ENCODE results near the gene GRN. TPM values are rescaled to one million over a fixed set of nuclear protein-coding genes. Genes with fewer than 3 reads are reported as not detected.

Gene GRN
- total and polyA plus RNA-seq, 7 donors, result 30.8 to 61.0 (median 44.4) TPM

DNA sequence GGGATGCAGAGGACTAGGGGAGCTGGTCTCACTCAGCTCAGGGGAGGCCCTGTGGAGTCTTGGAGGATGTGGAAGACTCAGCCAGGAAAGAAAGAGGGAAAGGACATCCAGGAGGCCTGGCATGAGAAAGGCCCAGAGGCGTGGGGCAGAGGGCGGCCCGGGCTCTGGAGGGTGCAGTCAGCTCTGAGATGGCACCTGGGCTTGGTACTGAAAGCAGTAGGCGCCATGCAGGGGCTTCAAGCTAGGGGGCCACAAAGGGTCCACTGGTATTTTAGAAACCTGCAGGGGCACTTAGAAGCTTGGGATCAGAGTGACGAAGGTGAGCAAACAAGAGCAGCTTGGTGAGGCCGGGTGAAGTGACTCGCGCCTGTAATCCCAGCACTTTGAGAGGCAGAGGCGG, 13.0 kb downstream of the GRN start:
- no peak for DNase-seq
- 90 to 92% (median 91%) methylated on average over 9 of the region's 9 CpGs for WGBS, 3 donors
- TF ChIP-seq, protein P1, sequence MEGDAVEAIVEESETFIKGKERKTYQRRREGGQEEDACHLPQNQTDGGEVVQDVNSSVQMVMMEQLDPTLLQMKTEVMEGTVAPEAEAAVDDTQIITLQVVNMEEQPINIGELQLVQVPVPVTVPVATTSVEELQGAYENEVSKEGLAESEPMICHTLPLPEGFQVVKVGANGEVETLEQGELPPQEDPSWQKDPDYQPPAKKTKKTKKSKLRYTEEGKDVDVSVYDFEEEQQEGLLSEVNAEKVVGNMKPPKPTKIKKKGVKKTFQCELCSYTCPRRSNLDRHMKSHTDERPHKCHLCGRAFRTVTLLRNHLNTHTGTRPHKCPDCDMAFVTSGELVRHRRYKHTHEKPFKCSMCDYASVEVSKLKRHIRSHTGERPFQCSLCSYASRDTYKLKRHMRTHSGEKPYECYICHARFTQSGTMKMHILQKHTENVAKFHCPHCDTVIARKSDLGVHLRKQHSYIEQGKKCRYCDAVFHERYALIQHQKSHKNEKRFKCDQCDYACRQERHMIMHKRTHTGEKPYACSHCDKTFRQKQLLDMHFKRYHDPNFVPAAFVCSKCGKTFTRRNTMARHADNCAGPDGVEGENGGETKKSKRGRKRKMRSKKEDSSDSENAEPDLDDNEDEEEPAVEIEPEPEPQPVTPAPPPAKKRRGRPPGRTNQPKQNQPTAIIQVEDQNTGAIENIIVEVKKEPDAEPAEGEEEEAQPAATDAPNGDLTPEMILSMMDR (IDR thresholded peaks at IDR 0.05), result no peak

GRCh38 chr17:44359006-44359405, 13.9 kb downstream of the GRN start:
- Histone ChIP-seq H3K4me3 (no peak overlapping the region), H3K4me1 (peaks cover 4% of the 10 kb centered on the region), H3K9me3 (no peaks in the 10 kb centered on the region), H3K27me3 (ENCODE audit: insufficient read depth in 3 of 3, low read length in 2 of 3) (peaks cover 0 to 11% (median 3%) of the 10 kb centered on the region in 3 donors), H3K27ac (no peak overlapping the region), H3K36me3 (ENCODE audit: insufficient read depth in 1 of 2, low read depth in 1 of 2) (no peaks in the 10 kb centered on the region)
- TF ChIP-seq, protein P1 (IDR thresholded peaks at IDR 0.05), result no peak
- ATAC-seq (no peak), DNase-seq (no peak)
- WGBS, 3 donors, result 67 to 73% (median 69%) methylated on average over 6 of the region's 6 CpGs
- intact Hi-C loops (cut with DNase I), result no loop called here

More for the DNA sequence above, 13.0 kb downstream of the GRN start:
- Histone ChIP-seq H3K9me3 (no peaks in the 10 kb centered on the region), H3K36me3 (ENCODE audit: insufficient read depth in 1 of 2, low read depth in 1 of 2) (no peaks in the 10 kb centered on the region), H3K27me3 (ENCODE audit: insufficient read depth in 3 of 3, low read length in 2 of 3) (peaks cover 0 to 10% (median 1%) of the 10 kb centered on the region in 3 donors), H3K27ac (no peak overlapping the region), H3K4me3 (no peak overlapping the region), H3K4me1 (peaks cover 3% of the 10 kb centered on the region)
- intact Hi-C loops (cut with DNase I), result no loop called here
- ATAC-seq, result no peak

- intact Hi-C loops (cut with DNase I), result no loop called here
- WGBS, 3 donors, result 74 to 80% (median 76%) methylated on average over 12 to 14 of the region's 14 CpGs
- no peak overlapping the region for H3K27ac ChIP-seq
- no peaks in the 10 kb centered on the region for H3K9me3 ChIP-seq
- H3K4me3 ChIP-seq, result no peak overlapping the region
- TF ChIP-seq, protein P1 (IDR thresholded peaks at IDR 0.05), result no peak
- DNase-seq, result no peak
- peaks cover 4% of the 10 kb centered on the region for H3K4me1 ChIP-seq
- ATAC-seq, result no peak
- peaks cover 0 to 11% (median 3%) of the 10 kb centered on the region in 3 donors for H3K27me3 ChIP-seq (ENCODE audit: insufficient read depth in 3 of 3, low read length in 2 of 3)
- H3K36me3 ChIP-seq (ENCODE audit: insufficient read depth in 1 of 2, low read depth in 1 of 2), result no peaks in the 10 kb centered on the region
Measured at GRCh38 chr17:44359458-44360143, 14.5 kb downstream of the GRN start.

- no peak for DNase-seq
- Histone ChIP-seq H3K36me3 (ENCODE audit: insufficient read depth in 1 of 2, low read depth in 1 of 2) (no peaks in the 10 kb centered on the region), H3K27me3 (ENCODE audit: insufficient read depth in 3 of 3, low read length in 2 of 3) (peaks cover 0 to 11% (median 3%) of the 10 kb centered on the region in 3 donors), H3K4me3 (no peak overlapping the region), H3K4me1 (peaks cover 4% of the 10 kb centered on the region), H3K27ac (no peak overlapping the region), H3K9me3 (no peaks in the 10 kb centered on the region)
- TF ChIP-seq, protein P1 (IDR thresholded peaks at IDR 0.05), result no peak
- WGBS, 3 donors, result 58 to 71% (median 63%) methylated on average over 6 of the region's 6 CpGs
- no peak for ATAC-seq
- intact Hi-C loops (cut with DNase I), result no loop called here
Measured at GRCh38 chr17:44360144-44360533, 15.0 kb downstream of the GRN start.

GRCh38 chr17:44360826-44361225, 15.7 kb downstream of the GRN start:
- Histone ChIP-seq H3K27ac (no peak overlapping the region), H3K4me3 (no peak overlapping the region), H3K9me3 (no peaks in the 10 kb centered on the region), H3K36me3 (ENCODE audit: insufficient read depth in 1 of 2, low read depth in 1 of 2) (no peaks in the 10 kb centered on the region), H3K4me1 (peaks cover 4% of the 10 kb centered on the region), H3K27me3 (ENCODE audit: insufficient read depth in 3 of 3, low read length in 2 of 3) (peaks cover 0 to 11% (median 2%) of the 10 kb centered on the region in 3 donors)
- ATAC-seq (no peak), DNase-seq (no peak)
- TF ChIP-seq, protein P1 (IDR thresholded peaks at IDR 0.05), result no peak
- WGBS, 3 donors, result 48 to 58% (median 50%) methylated on average over 5 of the region's 5 CpGs
- intact Hi-C loops (cut with DNase I), result no loop called here

All from psoas muscle (tissue), 8 donors.